Fibroblast of the aortic adventitia (primary cell): ENCODE data around the gene GSK3B. TPM values are rescaled to one million over a fixed set of nuclear protein-coding genes. Genes with fewer than 3 reads are reported as not detected.

Source experiments
- DNase-seq: peaks from one replicate; pipeline ENCODE4 v3.0.0-alpha.2; 2010; ENCODE audit warnings: low read depth
- H3K4me3 ChIP-seq: 2 replicates; pipeline ENCODE4 v1.5.1; 2011; ENCODE audit warnings: low read depth, mild to moderate bottlenecking, control low read depth, low read length, moderate library complexity
- total RNA-seq: library from RNA; depleted of rRNA; stranded (reverse); fragments of >200 nt; gene quantifications from 2 replicates; pipeline ENCODE4 v1.2.3, GENCODE V29; 2012; ENCODE audit warnings: low replicate concordance
- TF ChIP-seq, protein P1 (sequence below): IDR thresholded peaks from 2 replicates; pipeline ENCODE4 v1.5.1; 2011; ENCODE audit warnings: mild to moderate bottlenecking, low read length, control low read depth, inconsistent platforms; ENCODE audit not compliant: insufficient read depth

Gene GSK3B
- total RNA-seq, 1 donor: 74.1 TPM

- no peak for DNase-seq
- TF ChIP-seq, protein P1, sequence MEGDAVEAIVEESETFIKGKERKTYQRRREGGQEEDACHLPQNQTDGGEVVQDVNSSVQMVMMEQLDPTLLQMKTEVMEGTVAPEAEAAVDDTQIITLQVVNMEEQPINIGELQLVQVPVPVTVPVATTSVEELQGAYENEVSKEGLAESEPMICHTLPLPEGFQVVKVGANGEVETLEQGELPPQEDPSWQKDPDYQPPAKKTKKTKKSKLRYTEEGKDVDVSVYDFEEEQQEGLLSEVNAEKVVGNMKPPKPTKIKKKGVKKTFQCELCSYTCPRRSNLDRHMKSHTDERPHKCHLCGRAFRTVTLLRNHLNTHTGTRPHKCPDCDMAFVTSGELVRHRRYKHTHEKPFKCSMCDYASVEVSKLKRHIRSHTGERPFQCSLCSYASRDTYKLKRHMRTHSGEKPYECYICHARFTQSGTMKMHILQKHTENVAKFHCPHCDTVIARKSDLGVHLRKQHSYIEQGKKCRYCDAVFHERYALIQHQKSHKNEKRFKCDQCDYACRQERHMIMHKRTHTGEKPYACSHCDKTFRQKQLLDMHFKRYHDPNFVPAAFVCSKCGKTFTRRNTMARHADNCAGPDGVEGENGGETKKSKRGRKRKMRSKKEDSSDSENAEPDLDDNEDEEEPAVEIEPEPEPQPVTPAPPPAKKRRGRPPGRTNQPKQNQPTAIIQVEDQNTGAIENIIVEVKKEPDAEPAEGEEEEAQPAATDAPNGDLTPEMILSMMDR: no peak
- no peak overlapping the region for H3K4me3 ChIP-seq
Observed at GRCh38 chr3:119856695-119857094, 237.6 kb downstream of the GSK3B start.

DNA sequence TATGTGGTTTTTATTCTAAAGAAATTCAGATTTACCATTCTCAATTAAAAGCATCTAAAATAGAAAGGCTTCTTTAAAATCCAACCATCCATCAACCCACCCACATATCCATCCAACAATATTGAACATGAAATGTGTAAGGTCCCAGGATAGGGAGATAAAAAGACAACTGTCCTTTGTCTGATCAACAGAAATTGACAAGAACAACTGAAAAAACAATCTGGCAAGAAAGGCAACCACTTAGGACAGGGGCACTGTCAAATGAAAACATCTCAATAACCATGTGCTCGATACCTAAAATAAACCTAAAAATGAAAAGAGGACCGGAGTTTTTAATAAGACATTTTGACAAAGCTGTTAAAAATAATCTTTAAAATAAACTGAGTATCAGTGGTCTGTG is 245.1 kb downstream of the GSK3B start:
- DNase-seq: no peak
- TF ChIP-seq, protein P1: no peak
- H3K4me3 ChIP-seq: no peak overlapping the region

DNA sequence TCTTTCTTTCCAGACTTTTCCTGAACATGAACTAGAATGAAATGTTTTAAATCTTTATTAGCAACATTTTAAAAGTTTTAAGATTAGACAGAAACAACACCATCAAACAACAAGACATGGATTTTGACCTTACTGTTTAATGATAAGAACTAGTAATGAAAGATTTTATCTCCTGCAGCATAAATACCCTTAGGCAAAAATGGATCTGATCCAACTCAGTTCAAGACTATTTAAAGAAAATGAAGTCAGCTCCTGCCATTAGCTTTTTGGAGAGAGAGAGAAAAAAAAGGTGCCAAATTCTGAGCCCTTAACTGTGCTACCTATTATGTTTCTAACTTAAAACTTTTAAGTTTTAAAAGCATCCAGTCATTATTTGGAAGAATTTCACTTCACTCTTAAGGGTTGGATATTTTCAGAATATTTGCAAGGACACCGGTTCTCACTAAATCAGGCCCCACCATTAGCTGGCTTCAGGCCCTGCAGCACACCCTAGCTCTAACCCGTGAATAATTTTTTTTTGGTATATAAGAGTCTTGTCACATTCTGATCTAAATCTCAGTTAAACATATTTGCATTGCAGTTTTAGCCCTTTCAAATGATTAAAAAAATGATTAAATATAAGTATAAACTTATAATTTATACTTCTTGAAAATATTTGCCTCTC is 252.3 kb downstream of the GSK3B start:
- H3K4me3 ChIP-seq: no peak overlapping the region
- TF ChIP-seq, protein P1: no peak
- DNase-seq: peak; percentile 23

- no peak for DNase-seq
- TF ChIP-seq, protein P1: no peak
- H3K4me3 ChIP-seq: no peak overlapping the region
Observed at GRCh38 chr3:119835556-119835955, 258.7 kb downstream of the GSK3B start.

DNA sequence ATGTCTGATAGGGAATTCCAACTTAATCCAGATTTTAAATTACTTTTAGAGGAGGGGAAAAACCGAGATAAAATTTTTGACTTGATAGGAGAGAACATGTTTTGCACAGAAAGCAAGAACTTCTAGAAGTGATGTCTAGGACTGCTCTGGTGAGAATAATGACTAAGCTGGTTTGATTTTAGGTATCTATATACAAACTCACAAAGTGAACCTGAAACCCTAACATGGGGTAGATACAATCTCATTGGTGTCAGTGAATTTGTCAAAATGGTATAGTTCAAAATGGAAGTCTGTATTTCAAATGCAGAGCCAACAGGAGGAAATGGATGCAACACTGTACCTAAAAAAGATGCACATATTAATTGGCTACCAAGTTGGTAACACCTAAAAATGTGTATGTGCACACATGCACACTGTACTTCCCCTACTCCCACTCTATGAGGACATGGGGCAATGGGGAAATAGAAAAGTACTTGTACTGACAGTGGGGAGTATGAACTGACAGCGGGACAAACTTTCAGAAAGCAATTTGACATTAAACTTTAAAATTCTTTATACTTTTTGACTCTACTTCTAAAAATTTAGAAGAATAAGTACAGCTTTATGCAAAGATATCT is 259.4 kb downstream of the GSK3B start:
- TF ChIP-seq, protein P1: no peak
- DNase-seq: no peak
- no peak overlapping the region for H3K4me3 ChIP-seq

GRCh38 chr3:119831941-119832371 is 262.3 kb downstream of the GSK3B start:
- DNase-seq: no peak
- TF ChIP-seq, protein P1: no peak
- no peak overlapping the region for H3K4me3 ChIP-seq
